Calu3 (cell line): Measurements from ENCODE around the gene ZNF224. TPM values are rescaled to one million over a fixed set of nuclear protein-coding genes. Genes with fewer than 3 reads are reported as not detected.
A peak's percentile ranks its signal among the peaks of the same experiment; 100 is the strongest.

Experiments
- BruUV-seq: library from RNA; stranded (reverse); fragments of 400-500 nt; replicated peaks from 2 replicates; lab custom pipeline; 2021; lab: Mats Ljungman, UMichigan
- CTCF ChIA-PET: fragments of 300-600 bp; sonication (Branson Sonifier 250); formaldehyde crosslinking; loops from one replicate; lab custom pipeline; 2022; ENCODE audit warnings: antibody characterized with exemption; lab: Charles Lee
- DNase-seq: peaks from one replicate; pipeline ENCODE4 v3.0.0; 2022
- H3K27ac Mint-ChIP-seq: one replicate; pipeline ENCODE4 v1.8.0; 2022; ENCODE audit warnings: mixed read lengths; ENCODE audit not compliant: unreplicated experiment
- H3K27me3 Mint-ChIP-seq: one replicate; pipeline ENCODE4 v1.8.0; 2022; ENCODE audit warnings: mixed read lengths; ENCODE audit not compliant: unreplicated experiment
- H3K36me3 Mint-ChIP-seq: one replicate; pipeline ENCODE4 v1.8.0; 2022; ENCODE audit warnings: mild to moderate bottlenecking, moderate library complexity, mixed read lengths; ENCODE audit not compliant: insufficient read depth, unreplicated experiment
- H3K4me1 Mint-ChIP-seq: one replicate; pipeline ENCODE4 v1.8.0; 2022; ENCODE audit warnings: mild to moderate bottlenecking, low read depth, mixed read lengths; ENCODE audit not compliant: unreplicated experiment
- H3K4me3 Mint-ChIP-seq: one replicate; pipeline ENCODE4 v1.8.0; 2022; ENCODE audit warnings: mild to moderate bottlenecking, low read depth, moderate library complexity, mixed read lengths; ENCODE audit not compliant: unreplicated experiment
- H3K9me3 Mint-ChIP-seq: one replicate; pipeline ENCODE4 v1.8.0; 2022; ENCODE audit warnings: low read depth, mixed read lengths; ENCODE audit not compliant: unreplicated experiment
- intact Hi-C: fragments of 100-400 bp; cut with micrococcal nuclease; formaldehyde crosslinking; loops from one replicate; pipeline ENCODE4 v1.10.0; 2022; ENCODE audit not compliant: unreplicated experiment
- total RNA-seq: library from RNA; stranded (reverse); gene quantifications from 2 replicates; pipeline ENCODE4 v1.2.3, GENCODE V29; 2022
- TF ChIP-seq, protein P1 (sequence below): fragments of 200-600 bp; IDR thresholded peaks from one replicate; pipeline ENCODE4 v1.8.0; 2022; ENCODE audit warnings: antibody characterized with exemption; ENCODE audit not compliant: unreplicated experiment

ZNF224 gene
- total RNA-seq, 1 experiment from 2014 or later, result 34.4 TPM

DNA sequence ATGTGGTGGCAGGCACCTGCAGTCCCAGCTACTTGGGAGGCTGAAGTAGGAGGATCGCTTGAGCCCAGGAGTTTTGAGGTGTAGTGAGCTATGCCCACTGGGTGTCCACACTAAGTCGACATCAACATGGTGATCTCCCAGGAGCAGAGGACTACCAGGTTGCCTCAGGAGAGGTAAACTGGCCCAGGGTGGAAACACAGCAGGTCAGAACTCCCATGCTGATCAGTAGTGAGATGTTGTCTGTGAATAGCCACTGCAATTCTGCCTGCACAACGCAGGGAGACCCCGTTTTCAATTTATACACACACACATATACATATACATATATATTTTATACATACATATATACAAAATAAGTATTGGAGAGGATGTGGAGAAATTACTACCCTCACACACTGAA is 2.1 kb upstream of the ZNF224 start:
- Mint-ChIP-seq H3K4me1 (peaks cover 7% of the 10 kb centered on the region), H3K27me3 (no peaks in the 10 kb centered on the region), H3K9me3 (peaks cover under 1% of the 10 kb centered on the region), H3K4me3 (no peak overlapping the region), H3K27ac (no peak overlapping the region), H3K36me3 (peaks cover 27% of the 10 kb centered on the region)
- TF ChIP-seq, protein P1, sequence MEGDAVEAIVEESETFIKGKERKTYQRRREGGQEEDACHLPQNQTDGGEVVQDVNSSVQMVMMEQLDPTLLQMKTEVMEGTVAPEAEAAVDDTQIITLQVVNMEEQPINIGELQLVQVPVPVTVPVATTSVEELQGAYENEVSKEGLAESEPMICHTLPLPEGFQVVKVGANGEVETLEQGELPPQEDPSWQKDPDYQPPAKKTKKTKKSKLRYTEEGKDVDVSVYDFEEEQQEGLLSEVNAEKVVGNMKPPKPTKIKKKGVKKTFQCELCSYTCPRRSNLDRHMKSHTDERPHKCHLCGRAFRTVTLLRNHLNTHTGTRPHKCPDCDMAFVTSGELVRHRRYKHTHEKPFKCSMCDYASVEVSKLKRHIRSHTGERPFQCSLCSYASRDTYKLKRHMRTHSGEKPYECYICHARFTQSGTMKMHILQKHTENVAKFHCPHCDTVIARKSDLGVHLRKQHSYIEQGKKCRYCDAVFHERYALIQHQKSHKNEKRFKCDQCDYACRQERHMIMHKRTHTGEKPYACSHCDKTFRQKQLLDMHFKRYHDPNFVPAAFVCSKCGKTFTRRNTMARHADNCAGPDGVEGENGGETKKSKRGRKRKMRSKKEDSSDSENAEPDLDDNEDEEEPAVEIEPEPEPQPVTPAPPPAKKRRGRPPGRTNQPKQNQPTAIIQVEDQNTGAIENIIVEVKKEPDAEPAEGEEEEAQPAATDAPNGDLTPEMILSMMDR, result no peak
- no TSS peak for BruUV-seq
- no peak for DNase-seq
- CTCF ChIA-PET, result no interaction called here
- intact Hi-C loops, result no loop called here

DNA sequence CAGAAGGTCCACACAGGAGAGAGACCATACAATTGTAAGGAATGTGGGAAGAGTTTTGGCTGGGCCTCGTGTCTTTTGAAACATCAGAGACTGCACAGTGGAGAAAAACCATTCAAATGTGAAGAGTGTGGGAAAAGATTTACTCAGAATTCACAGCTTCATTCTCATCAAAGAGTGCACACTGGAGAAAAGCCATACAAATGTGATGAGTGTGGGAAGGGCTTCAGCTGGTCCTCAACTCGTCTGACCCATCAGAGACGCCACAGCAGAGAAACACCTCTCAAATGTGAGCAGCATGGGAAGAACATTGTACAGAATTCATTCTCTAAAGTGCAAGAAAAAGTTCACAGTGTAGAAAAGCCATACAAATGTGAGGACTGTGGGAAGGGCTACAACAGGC is 13.6 kb downstream of the ZNF224 start:
- peaks cover 9% of the 10 kb centered on the region for H3K4me1 Mint-ChIP-seq
- BruUV-seq, result no TSS peak
- H3K27ac Mint-ChIP-seq, result no peak overlapping the region
- DNase-seq, result no peak
- H3K36me3 Mint-ChIP-seq, result peaks cover 46% of the 10 kb centered on the region
- CTCF ChIA-PET, result no interaction called here
- H3K9me3 Mint-ChIP-seq, result peaks cover 34% of the 10 kb centered on the region
- TF ChIP-seq, protein P1, result no peak
- intact Hi-C loops, result no loop called here
- no peak overlapping the region for H3K4me3 Mint-ChIP-seq
- no peaks in the 10 kb centered on the region for H3K27me3 Mint-ChIP-seq

DNA sequence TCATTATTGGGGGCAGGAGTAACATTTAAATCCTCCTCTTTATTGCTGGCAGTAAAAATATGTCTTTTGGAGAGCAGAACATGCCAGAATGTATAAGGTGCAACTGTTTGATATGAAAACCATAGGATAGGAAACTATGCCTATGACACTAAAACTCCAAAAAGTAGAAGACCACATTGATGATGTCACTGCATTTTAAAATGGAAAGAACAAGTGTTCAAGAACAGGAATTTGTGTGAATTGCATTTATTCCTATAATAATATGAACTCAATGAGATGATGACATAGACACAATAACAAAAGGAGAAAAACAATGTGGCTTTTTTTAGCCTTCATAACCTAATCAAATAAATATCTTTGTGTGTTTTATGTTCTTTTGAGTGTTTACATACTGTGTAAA is 15.3 kb downstream of the ZNF224 start:
- intact Hi-C loops, result no loop called here
- peaks cover 47% of the 10 kb centered on the region for H3K36me3 Mint-ChIP-seq
- CTCF ChIA-PET, result no interaction called here

DNA sequence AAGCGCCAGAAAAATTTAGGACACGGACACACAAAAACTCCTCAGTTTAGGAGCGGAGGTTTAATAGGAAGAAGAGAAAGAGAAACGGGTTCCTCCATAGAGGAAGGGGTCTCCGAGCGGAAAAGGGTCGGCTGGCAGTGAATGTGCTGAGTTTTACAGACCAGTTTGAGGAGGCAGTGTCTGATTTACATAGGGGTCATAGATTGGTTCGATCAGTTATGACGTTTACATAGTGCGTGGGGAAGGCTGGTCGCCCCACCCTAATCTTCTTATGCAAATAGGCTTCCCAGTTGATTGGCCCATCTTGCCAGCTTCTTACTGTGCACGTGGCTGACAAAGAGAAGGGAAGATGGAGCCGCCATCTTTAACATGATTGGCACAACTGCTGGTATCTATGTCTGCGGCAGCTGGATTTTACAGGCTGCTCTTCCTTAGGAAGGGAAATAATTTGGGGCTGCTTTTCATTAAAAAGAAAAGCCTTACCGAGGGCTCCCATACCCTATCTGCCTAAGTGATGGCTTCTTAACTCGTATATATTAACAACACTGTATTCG is 17.8 kb downstream of the ZNF224 start:
- DNase-seq, result no peak
- Mint-ChIP-seq H3K27me3 (no peaks in the 10 kb centered on the region), H3K9me3 (peaks cover 23% of the 10 kb centered on the region), H3K27ac (no peak overlapping the region), H3K4me3 (peak overlapping the region; percentile 97), H3K4me1 (peaks cover 14% of the 10 kb centered on the region), H3K36me3 (peaks cover 31% of the 10 kb centered on the region)
- intact Hi-C loops, result loop anchor here (5.0 kb wide), 1 partner anchor 95 kb away; no protein-coding TSS in a partner anchor
- CTCF ChIA-PET, result no interaction called here
- TF ChIP-seq, protein P1, result no peak
- no TSS peak for BruUV-seq

More for the DNA sequence above, 15.3 kb downstream of the ZNF224 start:
- H3K27ac Mint-ChIP-seq, result no peak overlapping the region
- peaks cover 9% of the 10 kb centered on the region for H3K4me1 Mint-ChIP-seq
- TF ChIP-seq, protein P1, result no peak
- no peaks in the 10 kb centered on the region for H3K27me3 Mint-ChIP-seq
- no peak for DNase-seq
- H3K9me3 Mint-ChIP-seq, result peaks cover 28% of the 10 kb centered on the region
- BruUV-seq, result no TSS peak
- no peak overlapping the region for H3K4me3 Mint-ChIP-seq
